ENCODE data around the gene SERF1B.
"Not testable (repeated sequence)": the region's sequence is repeated elsewhere in the genome, so short reads cannot be mapped to it uniquely, and the experiment has no call there.

Gene SERF1B

GRCh38 chr5:70025106-70025844, at the start of gene SERF1B:
TSS of gene SERF1B (plus strand) at chr5:70025251. CDS start at chr5:70025452, 201 bp downstream.
- H3K4me3 ChIP-seq, H3K27ac ChIP-seq: not testable (repeated sequence)

- H3K4me3 ChIP-seq, H3K27ac ChIP-seq: not testable (repeated sequence)
These were observed 33.3 kb upstream of the SERF1B start for GRCh38 chr5:69991713-69992112.

- H3K27ac ChIP-seq, result not testable (repeated sequence)
These were observed 29.5 kb upstream of the SERF1B start for GRCh38 chr5:69995535-69995934.

GRCh38 chr5:70020660-70021059, 4.4 kb upstream of the SERF1B start:
- H3K4me3 ChIP-seq, H3K27ac ChIP-seq: not testable (repeated sequence)

More at GRCh38 chr5:69995535-69995934, 29.5 kb upstream of the SERF1B start:
- H3K4me3 ChIP-seq, result not testable (repeated sequence)

GRCh38 chr5:70025845-70026145, 744 bp downstream of the SERF1B start:
- H3K4me3 ChIP-seq, H3K27ac ChIP-seq: not testable (repeated sequence)

GRCh38 chr5:70031204-70031603, 6.2 kb downstream of the SERF1B start:
- not testable (repeated sequence) for H3K27ac ChIP-seq, H3K4me3 ChIP-seq

- H3K4me3 ChIP-seq, H3K27ac ChIP-seq: not testable (repeated sequence)
These were observed 16.4 kb downstream of the SERF1B start for GRCh38 chr5:70041411-70041810.

GRCh38 chr5:70049790-70050142, 24.7 kb downstream of the SERF1B start:
- H3K27ac ChIP-seq, H3K4me3 ChIP-seq: not testable (repeated sequence)

- not testable (repeated sequence) for H3K4me3 ChIP-seq, H3K27ac ChIP-seq
These were observed 31.4 kb downstream of the SERF1B start for GRCh38 chr5:70056289-70056942.

- not testable (repeated sequence) for H3K27ac ChIP-seq, H3K4me3 ChIP-seq
These were observed 32.1 kb downstream of the SERF1B start for GRCh38 chr5:70057140-70057539.

- H3K4me3 ChIP-seq, H3K27ac ChIP-seq: not testable (repeated sequence)
These were observed 52.6 kb downstream of the SERF1B start for GRCh38 chr5:70077632-70078031.

GRCh38 chr5:70088907-70089464, 63.9 kb downstream of the SERF1B start:
- H3K4me3 ChIP-seq, result not testable (repeated sequence)

GRCh38 chr5:70091776-70092175, 66.7 kb downstream of the SERF1B start:
- not testable (repeated sequence) for H3K4me3 ChIP-seq, H3K27ac ChIP-seq

More at GRCh38 chr5:70088907-70089464, 63.9 kb downstream of the SERF1B start:
- H3K27ac ChIP-seq, result not testable (repeated sequence)
